Heart left ventricle (tissue), 16 donors: ENCODE measurements around the gene SOBP. TPM values are rescaled to one million over a fixed set of nuclear protein-coding genes. Genes with fewer than 3 reads are reported as not detected.

Experiments used
- ATAC-seq, 4 donors: fragments of 200-7000 bp; cut with Tn5 transposase; one replicate each; pipeline ENCODE4 v1.9.1; 2020 to 2022; ENCODE audit warnings: moderate library complexity in 4 of 4, mild to moderate bottlenecking in 3 of 4, moderate number of reproducible peaks in 1 of 4
- DNase-seq, 5 donors: peaks; one replicate each; pipeline ENCODE4 v3.0.0-alpha.2; 2020
- H3K27ac ChIP-seq, 12 donors: fragments of 200-600 bp; sonication (generic) in 4 of 12; one replicate each; pipeline versions ENCODE4 v1.5.0 to v1.8.0; 2016 to 2022; ENCODE audit warnings: mild to moderate bottlenecking in 2 of 12
- H3K27me3 ChIP-seq, 9 donors: fragments of 200-600 bp; sonication (generic) in 2 of 9; one replicate each; pipeline versions ENCODE4 v1.5.1 to v1.8.0; 2016 to 2022; ENCODE audit warnings: mild to moderate bottlenecking in 3 of 9
- H3K36me3 ChIP-seq, 9 donors: fragments of 200-600 bp; sonication (generic) in 2 of 9; one replicate each; pipeline versions ENCODE4 v1.5.0 to v1.8.0; 2018 to 2022; ENCODE audit warnings: mild to moderate bottlenecking in 2 of 9
- H3K4me1 ChIP-seq, 12 donors: fragments of 200-600 bp; sonication (generic) in 4 of 12; one replicate each; pipeline versions ENCODE4 v1.5.0 to v1.8.0; 2016 to 2022; ENCODE audit warnings: mild to moderate bottlenecking in 3 of 12
- H3K4me3 ChIP-seq, 12 donors: fragments of 200-600 bp; sonication (generic) in 4 of 12; one replicate each; pipeline versions ENCODE4 v1.5.0 to v1.8.0; 2017 to 2022; ENCODE audit warnings: mild to moderate bottlenecking in 9 of 12, moderate library complexity in 4 of 12
- H3K9me3 ChIP-seq, 12 donors: fragments of 200-600 bp; sonication (generic) in 4 of 12; one replicate each; pipeline versions ENCODE4 v1.5.0 to v1.8.0; 2016 to 2022; ENCODE audit warnings: mild to moderate bottlenecking in 1 of 12
- CTCF ChIP-seq, 12 donors: fragments of 200-600 bp; sonication (generic) in 4 of 12; IDR thresholded peaks; one replicate each; pipeline versions ENCODE4 v1.5.0 to v1.8.0; 2018 to 2022; ENCODE audit warnings: antibody characterized with exemption in 12 of 12, mild to moderate bottlenecking in 5 of 12
- POLR2A ChIP-seq, 2 donors: fragments of 450-650 bp; IDR thresholded peaks; one replicate each; pipeline ENCODE4 v1.6.1; 2017; ENCODE audit warnings: antibody characterized with exemption in 2 of 2, mild to moderate bottlenecking in 2 of 2, moderate library complexity in 2 of 2
- WGBS, 4 donors: extraction: QIAGEN DNeasy Blood & Tissue Kit in 2 of 4; methylation state at CpG; one replicate each; pipeline versions ENCODE4 v1.1.5 to v1.1.7; 2013 to 2018; 5-methylcytosine and 5-hydroxymethylcytosine counted together
- intact Hi-C, 10 donors: fragments of 100-400 bp; cut with DNase I; formaldehyde crosslinking; loops; one replicate each; pipeline versions ENCODE4 v1.11.1 to v1.14.2; 2022
- polyA plus RNA-seq, 2 donors: library from polyadenylated mRNA; stranded (reverse); fragments of 200-250 nt; gene quantifications; one replicate each; pipeline ENCODE4 v1.2.3, GENCODE V29; 2013
- total RNA-seq, 9 donors: library from RNA; depleted of rRNA in 2 of 9; stranded (reverse); fragments of >200 nt in 2 of 9; fragmentation: NEBNext Ultra II Directional in 3 of 9; extraction: Animal tissue kit (Norgen Biotek cat#: 25700) in 3 of 9; gene quantifications; one replicate each; pipeline versions ENCODE4 v1.1.0 to v1.2.4, GENCODE V29; 2016 to 2023
- donor health status: ischemic (EF 13 %, LVEDD 7.1; RV severe dilation, severe dysfunction).
- donor health status: healthy with polysubstance abuse.
- donor health status: DM: no; HTN: yes; CAD: no.
- donor health status: DM: no; HTN: no; CAD: no.
- donor health status: ischemic (EF 25% LVEDD 6.9; RV normal size, moderate dysfunction).
- donor health status: ischemic (EF 25% LVEDD 5.7; RV mildly dilated, moderate dysfunction).
- donor health status: healthy.
- donor health status: DM: yes; HTN: yes; CAD: no.
- donor health status: ischemic (EF 35%, LVEDD 5.7; RV mildly dilated, moderate dysfunction).
- donor health status: nonischemic (EF 11% LVEDD 7.7; RV severe dilation, severe dysfunction).
- donor health status: DM: yes; HTN: yes; CAD: no.
- donor health status: PGD.
- donor health status: ischemic (EF 29% LVEDD 5.4; RV normal size, mild dysfunction).
- donor health status: nonischemic (EF 23%, LVEDD 6.1; RV moderate dilation, normal function).

Gene SOBP
- total and polyA plus RNA-seq, 11 donors: 10.6 to 24.9 (median 16.4) TPM

DNA sequence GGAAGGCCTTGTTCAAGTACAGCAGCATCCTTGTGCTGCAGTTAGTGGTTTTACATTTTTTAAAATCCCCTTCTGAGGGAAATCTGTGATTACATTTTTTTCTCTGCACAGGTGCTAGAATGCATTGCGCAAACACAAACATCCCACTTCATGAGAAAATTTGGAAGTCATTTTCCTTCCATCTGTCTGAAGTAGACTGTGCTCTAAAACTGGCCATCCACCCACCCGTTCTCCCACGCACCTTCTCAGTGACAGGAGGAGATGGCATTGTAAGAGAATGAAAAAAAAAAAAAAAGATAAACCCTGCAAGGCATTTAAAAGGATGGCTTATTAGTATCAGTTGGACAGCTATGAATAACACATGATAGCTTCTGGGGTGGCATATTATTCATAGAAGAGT is 65.0 kb downstream of the SOBP start:
- TF ChIP-seq CTCF (IDR thresholded peaks at IDR 0.05) (no peak), POLR2A (IDR thresholded peaks at IDR 0.05) (no peak)
- intact Hi-C loops: no loop called here
- ATAC-seq: no peak
- no peaks in the 10 kb centered on the region for H3K9me3 ChIP-seq
- DNase-seq: no peak
- WGBS, 4 donors: 86 to 91% (median 89%) methylated on average over 3 of the region's 3 CpGs
- H3K4me3 ChIP-seq: no peak overlapping the region
- no peaks in the 10 kb centered on the region for H3K27me3 ChIP-seq
- no peak overlapping the region for H3K27ac ChIP-seq
- peaks cover 0 to 6% (median 0%) of the 10 kb centered on the region in 12 donors for H3K4me1 ChIP-seq
- peaks cover 0 to 9% (median 4%) of the 10 kb centered on the region in 9 donors for H3K36me3 ChIP-seq

GRCh38 chr6:107555449-107555848 is 65.5 kb downstream of the SOBP start:
- Histone ChIP-seq H3K4me1 (peaks cover 0 to 12% (median 1%) of the 10 kb centered on the region in 12 donors), H3K9me3 (no peaks in the 10 kb centered on the region), H3K27ac (no peak overlapping the region), H3K36me3 (peaks cover 0 to 4% (median 0%) of the 10 kb centered on the region in 9 donors), H3K4me3 (no peak overlapping the region), H3K27me3 (no peaks in the 10 kb centered on the region)
- TF ChIP-seq POLR2A (IDR thresholded peaks at IDR 0.05) (no peak), CTCF (IDR thresholded peaks at IDR 0.05) (no peak)
- intact Hi-C loops: no loop called here
- no peak for ATAC-seq
- WGBS, 4 donors: 93 to 95% (median 95%) methylated on average over 7 of the region's 7 CpGs
- DNase-seq: no peak

- H3K4me1 ChIP-seq: peaks cover 0 to 17% (median 1%) of the 10 kb centered on the region in 12 donors
- peaks cover 0 to 4% (median 0%) of the 10 kb centered on the region in 9 donors for H3K36me3 ChIP-seq
- H3K27me3 ChIP-seq: no peaks in the 10 kb centered on the region
- H3K9me3 ChIP-seq: no peaks in the 10 kb centered on the region
- H3K4me3 ChIP-seq: no peak overlapping the region
- DNase-seq: no peak
- intact Hi-C loops: no loop called here
- H3K27ac ChIP-seq: no peak overlapping the region
- no peak for ATAC-seq
- no peak for TF ChIP-seq CTCF (IDR thresholded peaks at IDR 0.05)
- TF ChIP-seq POLR2A (IDR thresholded peaks at IDR 0.05): no peak
Measured at GRCh38 chr6:107556082-107556481, 66.2 kb downstream of the SOBP start.

GRCh38 chr6:107557698-107558097 is 67.8 kb downstream of the SOBP start:
- no peak for TF ChIP-seq POLR2A (IDR thresholded peaks at IDR 0.05)
- TF ChIP-seq CTCF (IDR thresholded peaks at IDR 0.05): no peak

More at GRCh38 chr6:107557698-107558097, 67.8 kb downstream of the SOBP start:
- Histone ChIP-seq H3K27ac (no peak overlapping the region), H3K4me1 (peaks cover 0 to 23% (median 0%) of the 10 kb centered on the region in 12 donors), H3K27me3 (no peaks in the 10 kb centered on the region), H3K4me3 (no peak overlapping the region), H3K9me3 (no peaks in the 10 kb centered on the region), H3K36me3 (peaks cover 0 to 4% (median 0%) of the 10 kb centered on the region in 9 donors)
- DNase-seq (no peak), ATAC-seq (no peak)
- intact Hi-C loops: no loop called here
